ENCODE data around the gene RHCE. TPM values are rescaled to one million over a fixed set of nuclear protein-coding genes. Genes with fewer than 3 reads are reported as not detected.
"Not testable (repeated sequence)": the region's sequence is repeated elsewhere in the genome, so short reads cannot be mapped to it uniquely, and the experiment has no call there.

The RHCE gene
- total RNA-seq, result under 1 TPM in 1 of 4 donors, not detected in 3; 0.44 TPM

- DNase-seq (ENCODE audit: low spot score); ATAC-seq (ENCODE audit: low FRiP score): not testable (repeated sequence)
These were observed at the start of gene RHCE for GRCh38 chr1:25420715-25421114. Gene RHCE (minus strand): TSS chr1:25420825. CDS start chr1:25420786, 39 bp downstream.

- ATAC-seq (ENCODE audit: low FRiP score) (no peak), DNase-seq (ENCODE audit: low spot score) (no peak)
- no peak for TF ChIP-seq CTCF (IDR thresholded peaks at IDR 0.05)
These were observed 48.6 kb upstream of the RHCE start for GRCh38 chr1:25469177-25469576.

- DNase-seq (ENCODE audit: low spot score) (no peak), ATAC-seq (ENCODE audit: low FRiP score) (no peak)
- TF ChIP-seq CTCF (IDR thresholded peaks at IDR 0.05), result no peak
These were observed 47.4 kb upstream of the RHCE start for GRCh38 chr1:25468033-25468432.

GRCh38 chr1:25467616-25468015 lies 47.0 kb upstream of the RHCE start:
- TF ChIP-seq CTCF (IDR thresholded peaks at IDR 0.05), result no peak
- ATAC-seq (ENCODE audit: low FRiP score) (no peak), DNase-seq (ENCODE audit: low spot score) (no peak)

- DNase-seq (ENCODE audit: low spot score), result no peak
- no peak for TF ChIP-seq CTCF (IDR thresholded peaks at IDR 0.05)
- ATAC-seq (ENCODE audit: low FRiP score), result no peak
These were observed 46.6 kb upstream of the RHCE start for GRCh38 chr1:25467193-25467592.

GRCh38 chr1:25462732-25463131 lies 42.1 kb upstream of the RHCE start:
- DNase-seq (ENCODE audit: low spot score) (no peak), ATAC-seq (ENCODE audit: low FRiP score) (no peak)
- TF ChIP-seq CTCF (IDR thresholded peaks at IDR 0.05), result no peak

GRCh38 chr1:25461849-25462248 lies 41.2 kb upstream of the RHCE start:
- ATAC-seq (ENCODE audit: low FRiP score), result no peak
- TF ChIP-seq CTCF (IDR thresholded peaks at IDR 0.05), result no peak
- DNase-seq (ENCODE audit: low spot score), result no peak

- ATAC-seq (ENCODE audit: low FRiP score); DNase-seq (ENCODE audit: low spot score): not testable (repeated sequence)
These were observed 40.2 kb upstream of the RHCE start for GRCh38 chr1:25460816-25461215.

Measured in omental fat pad (tissue), 4 donors.